Cardiac fibroblast (primary cell): ENCODE measurements around the gene RBMS3.
"Not testable (repeated sequence)": the region's sequence is repeated elsewhere in the genome, so short reads cannot be mapped to it uniquely, and the experiment has no call there.

Source experiments
- DNase-seq, 2 donors: peaks; one replicate each; pipeline versions ENCODE4 v3.0.0 to v3.0.0-alpha.2; 2010; ENCODE audit warnings: low read depth in 2 of 2
- H3K4me3 ChIP-seq, 2 donors: replicated peaks in 1 of 2; 1 replicate in 1 of 2; 2 replicates in 1 of 2; pipeline ENCODE4 v1.5.1; 2011; ENCODE audit warnings: low read depth in 2 of 2, low read length in 2 of 2, mild to moderate bottlenecking in 2 of 2, moderate library complexity in 1 of 2
- TF ChIP-seq, protein P1 (sequence below): IDR thresholded peaks from one replicate; pipeline ENCODE4 v1.5.1; 2011; ENCODE audit warnings: low read depth, mild to moderate bottlenecking, low read length, inconsistent platforms

RBMS3 gene

DNA sequence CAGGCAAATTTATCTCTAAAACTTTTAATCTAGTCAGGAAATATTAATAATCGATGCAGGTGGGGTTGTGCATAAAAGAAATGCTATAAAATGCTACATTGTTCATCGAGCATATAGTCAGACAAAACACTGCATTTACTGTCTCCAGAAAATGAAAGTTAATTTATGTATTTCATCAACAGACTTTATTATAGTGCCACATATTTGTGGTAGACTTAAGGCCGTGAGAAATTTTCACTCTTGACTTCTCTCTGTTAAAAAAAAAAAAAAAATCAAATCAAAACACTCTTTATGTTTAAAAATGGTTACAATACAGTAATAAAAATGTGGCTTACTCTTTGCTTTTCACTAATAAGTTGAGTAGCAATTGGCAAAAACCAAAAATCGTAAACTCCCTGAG, 67.4 kb downstream of the RBMS3 start:
- H3K4me3 ChIP-seq, result no peak overlapping the region
- DNase-seq, result no peak
- TF ChIP-seq, protein P1, sequence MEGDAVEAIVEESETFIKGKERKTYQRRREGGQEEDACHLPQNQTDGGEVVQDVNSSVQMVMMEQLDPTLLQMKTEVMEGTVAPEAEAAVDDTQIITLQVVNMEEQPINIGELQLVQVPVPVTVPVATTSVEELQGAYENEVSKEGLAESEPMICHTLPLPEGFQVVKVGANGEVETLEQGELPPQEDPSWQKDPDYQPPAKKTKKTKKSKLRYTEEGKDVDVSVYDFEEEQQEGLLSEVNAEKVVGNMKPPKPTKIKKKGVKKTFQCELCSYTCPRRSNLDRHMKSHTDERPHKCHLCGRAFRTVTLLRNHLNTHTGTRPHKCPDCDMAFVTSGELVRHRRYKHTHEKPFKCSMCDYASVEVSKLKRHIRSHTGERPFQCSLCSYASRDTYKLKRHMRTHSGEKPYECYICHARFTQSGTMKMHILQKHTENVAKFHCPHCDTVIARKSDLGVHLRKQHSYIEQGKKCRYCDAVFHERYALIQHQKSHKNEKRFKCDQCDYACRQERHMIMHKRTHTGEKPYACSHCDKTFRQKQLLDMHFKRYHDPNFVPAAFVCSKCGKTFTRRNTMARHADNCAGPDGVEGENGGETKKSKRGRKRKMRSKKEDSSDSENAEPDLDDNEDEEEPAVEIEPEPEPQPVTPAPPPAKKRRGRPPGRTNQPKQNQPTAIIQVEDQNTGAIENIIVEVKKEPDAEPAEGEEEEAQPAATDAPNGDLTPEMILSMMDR, result no peak

DNA sequence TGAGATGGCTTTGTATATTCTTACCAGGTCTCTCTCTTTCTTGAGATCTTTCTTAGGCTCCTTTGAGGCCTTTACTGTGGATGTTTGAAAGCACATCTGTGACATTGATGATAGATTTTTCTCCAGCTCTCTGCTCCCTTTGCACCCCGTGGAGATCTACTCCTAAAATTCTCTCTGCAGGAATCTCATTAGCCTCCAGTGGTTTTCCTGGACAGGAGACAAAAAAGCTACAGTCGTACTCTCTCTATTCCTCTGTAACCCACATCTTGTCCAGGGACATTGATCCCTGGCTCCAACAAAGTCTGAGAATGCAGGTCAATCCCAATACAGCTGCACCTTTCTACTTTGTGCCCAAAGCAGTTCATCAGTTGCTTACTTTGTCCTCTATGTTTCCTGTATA, 68.2 kb downstream of the RBMS3 start:
- H3K4me3 ChIP-seq, result no peak overlapping the region
- TF ChIP-seq, protein P1, result no peak
- no peak for DNase-seq

DNA sequence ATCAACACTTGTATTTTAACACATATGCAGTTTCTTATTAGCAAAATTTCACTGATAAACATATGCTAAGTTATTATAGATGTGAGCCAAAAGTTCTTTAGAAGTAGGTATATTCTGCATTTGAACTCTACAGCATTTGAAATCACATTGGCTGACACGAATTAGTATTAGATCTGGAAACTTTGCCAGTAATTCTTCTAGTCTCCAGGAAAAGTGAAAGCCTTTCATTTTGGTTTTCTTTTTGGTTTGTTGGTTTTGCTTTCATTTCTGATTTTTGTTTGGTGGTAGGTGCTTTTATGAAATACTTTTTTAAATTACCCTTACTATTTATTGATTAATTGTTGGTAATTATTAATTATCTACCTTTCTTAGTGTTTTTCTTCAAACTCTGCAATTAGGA, 72.9 kb downstream of the RBMS3 start:
- DNase-seq, result no peak
- no peak overlapping the region for H3K4me3 ChIP-seq
- TF ChIP-seq, protein P1, result no peak

DNA sequence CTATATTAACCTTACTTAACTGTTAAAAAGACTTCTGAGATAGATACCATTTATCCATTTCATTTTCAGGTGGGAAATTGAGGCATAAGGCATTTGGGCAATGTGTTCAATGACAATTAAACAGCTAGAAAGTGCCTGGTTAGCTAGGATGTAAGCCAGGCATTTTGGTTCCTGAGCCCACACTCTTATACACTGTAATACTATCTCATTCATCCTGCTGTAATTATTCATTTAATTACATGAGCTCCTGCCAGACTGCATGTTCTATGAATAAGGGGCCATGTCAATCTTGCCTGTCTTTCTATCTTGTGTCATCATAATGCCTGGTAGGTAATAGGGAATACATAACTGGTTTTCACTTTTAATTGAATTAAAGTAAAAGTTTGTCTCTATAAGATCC, 74.0 kb downstream of the RBMS3 start:
- DNase-seq, result no peak
- TF ChIP-seq, protein P1, result no peak
- no peak overlapping the region for H3K4me3 ChIP-seq

DNA sequence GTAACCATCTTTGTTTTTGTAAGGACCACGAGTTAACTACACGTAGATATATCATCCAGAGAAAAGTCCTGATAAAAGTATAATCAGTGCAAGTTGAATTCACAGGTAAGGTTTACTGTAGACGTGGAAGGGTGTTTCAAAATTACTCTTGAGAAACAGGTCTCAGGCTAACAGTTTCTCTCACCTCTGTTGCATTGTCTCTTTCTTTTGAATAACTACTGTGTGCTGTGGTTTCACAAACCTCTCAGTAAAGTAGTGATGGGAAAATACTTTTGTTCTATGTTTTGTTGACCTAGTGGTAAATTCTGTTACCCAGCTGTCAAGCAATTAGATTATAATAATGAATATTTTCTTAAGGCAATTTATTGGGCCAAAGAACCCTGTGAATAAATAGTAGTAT, 75.2 kb downstream of the RBMS3 start:
- DNase-seq, result no peak
- TF ChIP-seq, protein P1, result no peak
- H3K4me3 ChIP-seq, result no peak overlapping the region

DNA sequence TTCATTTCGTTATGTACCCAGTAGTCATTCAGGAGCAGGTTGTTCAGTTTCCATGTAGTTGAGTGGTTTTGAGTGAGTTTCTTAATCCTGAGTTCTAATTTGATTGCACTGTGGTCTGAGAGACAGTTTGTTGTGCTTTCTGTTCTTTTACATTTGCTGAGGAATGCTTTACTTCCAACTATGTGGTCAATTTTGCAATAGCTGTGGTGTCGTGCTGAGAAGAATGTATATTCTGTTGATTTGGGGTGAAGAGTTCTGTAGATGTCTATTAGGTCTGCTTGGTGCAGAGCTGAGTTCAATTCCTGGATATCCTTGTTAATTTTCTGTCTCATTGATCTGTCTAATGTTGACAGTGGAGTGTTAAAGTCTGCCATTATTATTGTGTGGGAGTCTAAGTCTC, 79.4 kb downstream of the RBMS3 start:
- not testable (repeated sequence) for DNase-seq, H3K4me3 ChIP-seq

DNA sequence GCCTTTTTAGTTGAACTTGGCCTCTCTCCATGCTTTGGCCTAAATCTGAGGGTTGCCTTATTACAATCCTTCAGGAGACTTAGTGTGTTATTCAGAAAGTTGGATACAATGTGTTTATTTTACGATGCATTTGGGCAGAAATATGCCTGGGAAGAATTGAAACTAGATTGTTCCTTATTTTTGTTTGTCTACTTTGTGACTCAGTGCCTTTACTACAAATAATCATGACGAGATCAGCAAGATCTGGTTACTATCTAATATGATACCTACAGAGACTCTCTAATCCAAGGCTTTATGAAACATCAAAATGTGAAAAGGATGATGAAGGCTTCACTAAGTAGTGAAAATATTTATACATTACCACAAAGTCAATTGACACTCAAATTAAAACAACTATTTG, 82.2 kb downstream of the RBMS3 start:
- TF ChIP-seq, protein P1, result no peak
- no peak for DNase-seq
- no peak overlapping the region for H3K4me3 ChIP-seq

DNA sequence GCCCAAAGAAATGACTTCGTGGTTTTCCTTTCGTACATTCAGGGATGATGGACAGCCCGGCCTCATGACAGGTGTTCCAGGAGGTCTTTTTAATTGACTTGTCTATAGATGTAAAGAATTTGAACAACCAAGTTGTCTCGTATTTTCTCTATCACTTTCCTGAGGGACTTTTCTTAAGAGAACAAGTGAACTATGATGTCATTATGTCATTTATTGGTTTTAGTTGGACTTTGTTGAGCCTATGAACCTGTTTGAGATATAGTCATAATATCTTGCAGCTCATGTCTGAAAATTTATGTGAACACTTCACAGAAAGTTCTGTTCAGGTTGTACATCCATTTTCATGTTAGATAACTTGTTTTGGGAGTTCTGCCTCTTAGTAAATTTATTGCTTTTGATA, 89.2 kb downstream of the RBMS3 start:
- no peak overlapping the region for H3K4me3 ChIP-seq
- DNase-seq, result no peak
- TF ChIP-seq, protein P1, result no peak
